Smooth muscle cell (in vitro differentiated cells): ENCODE results near the gene TNS2. TPM values are rescaled to one million over a fixed set of nuclear protein-coding genes. Genes with fewer than 3 reads are reported as not detected.
"Not testable (repeated sequence)": the region's sequence is repeated elsewhere in the genome, so short reads cannot be mapped to it uniquely, and the experiment has no call there.

Source experiments
- DNase-seq: peaks from one replicate; lab custom pipeline; 2025; ENCODE audit not compliant: unreplicated experiment; lab: John Stamatoyannopoulos, UW
- H2AFZ ChIP-seq: fragments of 200-600 bp; sonication (generic); 2 replicates; pipeline ENCODE4 v1.6.0; 2016; ENCODE audit warnings: antibody characterized with exemption, low read depth, mild to moderate bottlenecking
- H3F3A ChIP-seq: fragments of 200-600 bp; sonication (generic); 2 replicates; pipeline ENCODE4 v1.6.0; 2017; ENCODE audit warnings: antibody characterized with exemption, low read depth
- H3K27ac ChIP-seq: fragments of 200-600 bp; sonication (generic); 2 replicates; pipeline ENCODE4 v1.5.1; 2016; ENCODE audit warnings: low read depth, mild to moderate bottlenecking
- H3K27me3 ChIP-seq: fragments of 200-600 bp; sonication (generic); 2 replicates; pipeline ENCODE4 v1.6.1; 2016; ENCODE audit warnings: low read depth, mild to moderate bottlenecking
- H3K36me3 ChIP-seq: fragments of 200-600 bp; sonication (generic); 2 replicates; pipeline ENCODE4 v1.5.1; 2016; ENCODE audit warnings: low read depth
- H3K4me1 ChIP-seq: fragments of 200-600 bp; sonication (generic); 2 replicates; pipeline ENCODE4 v1.5.1; 2016; ENCODE audit warnings: low read depth
- H3K4me2 ChIP-seq: fragments of 200-600 bp; sonication (generic); 2 replicates; pipeline ENCODE4 v1.6.0; 2016; ENCODE audit warnings: mild to moderate bottlenecking
- H3K4me3 ChIP-seq: fragments of 200-600 bp; sonication (generic); 2 replicates; pipeline ENCODE4 v1.5.1; 2016; ENCODE audit warnings: mild to moderate bottlenecking
- H3K79me2 ChIP-seq: fragments of 200-600 bp; sonication (generic); 2 replicates; pipeline ENCODE4 v1.6.0; 2016; ENCODE audit warnings: low read depth, mild to moderate bottlenecking
- H3K9ac ChIP-seq: fragments of 200-600 bp; sonication (generic); 2 replicates; pipeline ENCODE4 v1.6.0; 2016; ENCODE audit warnings: low read depth
- H3K9me3 ChIP-seq: fragments of 200-600 bp; sonication (generic); replicated peaks from 2 replicates; pipeline ENCODE4 v1.5.1; 2016; ENCODE audit warnings: low read depth
- H4K20me1 ChIP-seq: fragments of 200-600 bp; sonication (generic); 2 replicates; pipeline ENCODE4 v1.6.0; 2016; ENCODE audit warnings: low read depth
- WGBS: methylation state at CpG from one replicate; pipeline ENCODE4 v1.1.7; 2016; ENCODE audit warnings: low lambda C conversion rate; 5-methylcytosine and 5-hydroxymethylcytosine counted together
- polyA plus RNA-seq: library from polyadenylated mRNA; unstranded; fragments of >200 nt; fragmentation: Nextera tagmentation; extraction: Ambion mirVana; gene quantifications from 2 replicates; pipeline ENCODE4 v1.2.1, GENCODE V29; 2016
- total RNA-seq: library from RNA; depleted of rRNA; stranded (reverse); fragments of >200 nt; gene quantifications from 2 replicates; pipeline ENCODE4 v1.2.3, GENCODE V29; 2014
- TF ChIP-seq, protein P1 (sequence below): fragments of 200-600 bp; sonication (generic); IDR thresholded peaks from 2 replicates; pipeline ENCODE4 v1.5.1; 2017; ENCODE audit warnings: borderline replicate concordance, mild to moderate bottlenecking, antibody characterized with exemption; ENCODE audit not compliant: insufficient read depth, poor library complexity, severe bottlenecking

Gene TNS2
- total and polyA plus RNA-seq, 2 experiments from 2014 or later = 9.3 to 17.4 TPM

DNA sequence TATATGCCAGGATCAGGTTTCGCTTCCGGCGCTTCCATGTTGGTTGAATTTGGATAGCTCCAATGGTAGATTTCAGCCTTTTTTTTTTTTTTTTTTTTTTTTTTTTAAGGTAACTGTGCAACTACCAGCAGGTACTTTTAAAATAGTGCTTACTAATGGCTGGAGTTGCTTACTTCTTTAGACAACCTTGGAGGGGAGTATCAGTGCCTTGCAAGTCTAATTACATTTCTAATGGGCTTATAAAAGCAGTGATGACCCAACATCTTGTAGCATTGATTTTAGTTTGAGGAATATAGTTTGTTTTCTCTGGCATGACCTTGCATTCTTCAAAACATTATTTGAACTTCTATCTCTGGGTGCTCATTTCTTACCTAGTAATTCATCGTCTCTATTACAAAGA, 42.5 kb upstream of the TNS2 start:
- Histone ChIP-seq H3K4me2 (peak overlapping the region; percentile 97), H3K9ac (peak overlapping the region; percentile 98), H3F3A (peaks cover 4% of the 10 kb centered on the region), H4K20me1 (peaks cover 55% of the 10 kb centered on the region), H3K4me3 (peak overlapping the region; percentile 99), H3K27me3 (no peaks in the 10 kb centered on the region), H2AFZ (no peak overlapping the region), H3K27ac (peak overlapping the region; percentile 96), H3K4me1 (peaks cover 32% of the 10 kb centered on the region), H3K79me2 (peaks cover 68% of the 10 kb centered on the region), H3K36me3 (no peaks in the 10 kb centered on the region), H3K9me3 (no peaks in the 10 kb centered on the region)
- TF ChIP-seq, protein P1, sequence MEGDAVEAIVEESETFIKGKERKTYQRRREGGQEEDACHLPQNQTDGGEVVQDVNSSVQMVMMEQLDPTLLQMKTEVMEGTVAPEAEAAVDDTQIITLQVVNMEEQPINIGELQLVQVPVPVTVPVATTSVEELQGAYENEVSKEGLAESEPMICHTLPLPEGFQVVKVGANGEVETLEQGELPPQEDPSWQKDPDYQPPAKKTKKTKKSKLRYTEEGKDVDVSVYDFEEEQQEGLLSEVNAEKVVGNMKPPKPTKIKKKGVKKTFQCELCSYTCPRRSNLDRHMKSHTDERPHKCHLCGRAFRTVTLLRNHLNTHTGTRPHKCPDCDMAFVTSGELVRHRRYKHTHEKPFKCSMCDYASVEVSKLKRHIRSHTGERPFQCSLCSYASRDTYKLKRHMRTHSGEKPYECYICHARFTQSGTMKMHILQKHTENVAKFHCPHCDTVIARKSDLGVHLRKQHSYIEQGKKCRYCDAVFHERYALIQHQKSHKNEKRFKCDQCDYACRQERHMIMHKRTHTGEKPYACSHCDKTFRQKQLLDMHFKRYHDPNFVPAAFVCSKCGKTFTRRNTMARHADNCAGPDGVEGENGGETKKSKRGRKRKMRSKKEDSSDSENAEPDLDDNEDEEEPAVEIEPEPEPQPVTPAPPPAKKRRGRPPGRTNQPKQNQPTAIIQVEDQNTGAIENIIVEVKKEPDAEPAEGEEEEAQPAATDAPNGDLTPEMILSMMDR = no peak
- WGBS = 10% methylated on average over 4 of the region's 4 CpGs
- no peak for DNase-seq

GRCh38 chr12:53008760-53009159, 41.1 kb upstream of the TNS2 start:
- H3K9ac ChIP-seq, H2AFZ ChIP-seq, H3K9me3 ChIP-seq, H3K36me3 ChIP-seq, DNase-seq, H3F3A ChIP-seq, H3K27ac ChIP-seq, H3K27me3 ChIP-seq: not testable (repeated sequence)
- Histone ChIP-seq H3K4me3 (peak overlapping the region; percentile 99), H4K20me1 (peaks cover 69% of the 10 kb centered on the region), H3K4me2 (peak overlapping the region; percentile 97), H3K4me1 (peaks cover 32% of the 10 kb centered on the region), H3K79me2 (peaks cover 82% of the 10 kb centered on the region)
- WGBS = 87% methylated on average over 15 of the region's 15 CpGs

- WGBS = 81% methylated on average over 2 of the region's 2 CpGs
- Histone ChIP-seq H4K20me1 (peaks cover 91% of the 10 kb centered on the region), H3K9me3 (no peaks in the 10 kb centered on the region), H3F3A (no peaks in the 10 kb centered on the region), H3K79me2 (peaks cover 96% of the 10 kb centered on the region), H3K27ac (no peak overlapping the region), H2AFZ (no peak overlapping the region), H3K4me1 (peaks cover 16% of the 10 kb centered on the region), H3K4me3 (no peak overlapping the region), H3K27me3 (no peaks in the 10 kb centered on the region), H3K9ac (no peak overlapping the region), H3K4me2 (no peak overlapping the region), H3K36me3 (no peaks in the 10 kb centered on the region)
- TF ChIP-seq, protein P1 = no peak
- DNase-seq = no peak
Observed at GRCh38 chr12:53010955-53011354, 38.9 kb upstream of the TNS2 start.

DNA sequence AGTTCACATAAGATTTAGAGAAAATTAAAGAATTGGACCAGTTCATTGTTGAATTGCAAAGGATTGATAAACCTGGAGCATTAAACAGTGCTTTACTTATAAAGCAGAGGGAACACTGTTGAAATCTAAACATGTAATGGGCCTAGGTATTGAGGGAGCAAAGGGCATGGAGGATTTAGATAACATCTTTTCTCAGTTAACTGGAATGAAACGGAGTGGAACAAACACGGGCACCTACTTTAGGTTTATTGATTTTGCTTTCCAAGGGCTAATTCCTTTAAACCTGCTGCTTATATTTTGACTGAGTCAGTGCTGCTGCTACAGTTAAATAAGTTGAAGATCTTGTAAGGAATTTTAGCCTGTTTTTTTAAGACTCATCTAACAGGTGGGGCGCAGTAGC, 38.0 kb upstream of the TNS2 start:
- Histone ChIP-seq H3K79me2 (peaks cover 99% of the 10 kb centered on the region), H3K9me3 (no peaks in the 10 kb centered on the region), H3K9ac (no peak overlapping the region), H3K4me2 (no peak overlapping the region), H4K20me1 (peaks cover 100% of the 10 kb centered on the region), H3K4me3 (no peak overlapping the region), H3K27me3 (no peaks in the 10 kb centered on the region), H3F3A (no peaks in the 10 kb centered on the region), H3K4me1 (peaks cover 16% of the 10 kb centered on the region), H2AFZ (no peak overlapping the region), H3K36me3 (no peaks in the 10 kb centered on the region), H3K27ac (no peak overlapping the region)
- TF ChIP-seq, protein P1 = no peak
- 90% methylated on average over 3 of the region's 3 CpGs for WGBS
- DNase-seq = no peak
